HEK293 (cell line): ENCODE data around the gene DACT3.

ENCODE experiments used
- CTCF ChIA-PET: fragments of 350-600 bp; formaldehyde crosslinking; extraction: SDS; loops from one replicate; lab custom pipeline; 2021; ENCODE audit warnings: antibody characterized with exemption; lab: Yijun Ruan, JAX
- POLR2A ChIA-PET: fragments of 300-600 bp; formaldehyde crosslinking; extraction: SDS; loops from one replicate; lab custom pipeline; 2020; ENCODE audit warnings: antibody characterized with exemption, inconsistent platforms; lab: Yijun Ruan, JAX
- H3K27ac ChIP-seq: fragments of 200-500 bp; sonication (Bioruptor generic); 2 replicates; pipeline ENCODE4 v1.5.1; 2014; ENCODE audit warnings: low read depth, low read length, control low read depth, inconsistent platforms; ENCODE audit errors: extremely low read depth
- H3K36me3 ChIP-seq, 2 experiments: fragments of 200-500 bp in 1 of 2; sonication (Bioruptor generic) in 1 of 2; 1 replicate in 1 of 2; 2 replicates in 1 of 2; pipeline ENCODE4 v1.5.1; 2014 to 2017; ENCODE audit warnings: inconsistent platforms in 2 of 2, low read length in 2 of 2; ENCODE audit not compliant: control insufficient read depth in 2 of 2, insufficient read depth in 1 of 2
- H3K4me1 ChIP-seq: fragments of 200-500 bp; sonication (Bioruptor generic); 2 replicates; pipeline ENCODE4 v1.5.1; 2014; ENCODE audit warnings: mild to moderate bottlenecking, low read length, inconsistent platforms; ENCODE audit not compliant: control insufficient read depth, insufficient read depth
- H3K4me3 ChIP-seq: 2 replicates; pipeline ENCODE4 v1.5.1; 2011; ENCODE audit warnings: low read depth, mild to moderate bottlenecking, control low read depth, low read length, moderate library complexity
- H3K9me3 ChIP-seq: fragments of 200-500 bp; sonication (Bioruptor generic); 2 replicates; pipeline ENCODE4 v1.5.1; 2014; ENCODE audit warnings: low read depth, low read length, inconsistent platforms; ENCODE audit not compliant: control insufficient read depth, insufficient read depth
- AEBP2 ChIP-seq: fragments of 450-650 bp; formaldehyde crosslinking; IDR thresholded peaks from 2 replicates; pipeline ENCODE4 v1.5.1; 2016; ENCODE audit warnings: missing biosample characterization, missing genetic modification characterization, borderline replicate concordance
- ATF2 ChIP-seq: fragments of 450-650 bp; formaldehyde crosslinking; IDR thresholded peaks from 2 replicates; pipeline ENCODE4 v1.5.1; 2016; ENCODE audit warnings: missing biosample characterization, missing genetic modification characterization, low read depth
- PRDM4 ChIP-seq: fragments of 450-650 bp; formaldehyde crosslinking; IDR thresholded peaks from 2 replicates; pipeline ENCODE4 v1.5.1; 2017; ENCODE audit warnings: missing biosample characterization, missing genetic modification characterization
- REST ChIP-seq: fragments of 450-650 bp; formaldehyde crosslinking; IDR thresholded peaks from 2 replicates; pipeline ENCODE4 v1.5.1; 2016; ENCODE audit warnings: missing biosample characterization, missing genetic modification characterization
- ZEB2 ChIP-seq: fragments of 450-650 bp; formaldehyde crosslinking; IDR thresholded peaks from 2 replicates; pipeline ENCODE4 v1.5.1; 2016; ENCODE audit warnings: missing biosample characterization, missing genetic modification characterization
- ZNF48 ChIP-seq: fragments of 450-650 bp; formaldehyde crosslinking; IDR thresholded peaks from 2 replicates; pipeline ENCODE4 v1.5.1; 2016; ENCODE audit warnings: missing biosample characterization, missing genetic modification characterization
- ZNF624 ChIP-seq: fragments of 450-650 bp; formaldehyde crosslinking; IDR thresholded peaks from 2 replicates; pipeline ENCODE4 v1.5.1; 2017; ENCODE audit warnings: missing biosample characterization, missing genetic modification characterization
- ZNF645 ChIP-seq: fragments of 450-650 bp; formaldehyde crosslinking; IDR thresholded peaks from 2 replicates; pipeline ENCODE4; 2016; ENCODE audit warnings: missing biosample characterization, missing genetic modification characterization

DACT3 gene

GRCh38 chr19:46696052-46696451, 35.1 kb upstream of the DACT3 start (continued):
- no peak for TF ChIP-seq ZNF645 (tag by site-specific recombination)
- no peak for TF ChIP-seq ATF2
- no peak for TF ChIP-seq ZNF48 (tag by site-specific recombination)
- TF ChIP-seq AEBP2 (tag by site-specific recombination), result no peak

- Histone ChIP-seq H3K27ac (no peak overlapping the region), H3K36me3 (peaks cover 81 to 91% of the 10 kb centered on the region in 2 experiments), H3K9me3 (no peaks in the 10 kb centered on the region), H3K4me1 (no peaks in the 10 kb centered on the region), H3K4me3 (no peak overlapping the region)
- TF ChIP-seq ZNF624 (tag by site-specific recombination), result no peak
- POLR2A ChIA-PET, result no interaction called here
- CTCF ChIA-PET, result interaction anchor here (4.0 kb wide), 1 partner anchor 9 kb away, joined by 30 read pairs; no protein-coding TSS in a partner anchor
These were observed 32.8 kb upstream of the DACT3 start for GRCh38 chr19:46693760-46694159.

GRCh38 chr19:46692918-46693722, 32.1 kb upstream of the DACT3 start:
- Histone ChIP-seq H3K4me1 (no peaks in the 10 kb centered on the region), H3K36me3 (peaks cover 86 to 88% of the 10 kb centered on the region in 2 experiments), H3K9me3 (no peaks in the 10 kb centered on the region), H3K4me3 (no peak overlapping the region), H3K27ac (no peak overlapping the region)
- no peak for TF ChIP-seq PRDM4 (tag by site-specific recombination)
- peak; percentile 56; the same call in 1 of the 2 replicates for TF ChIP-seq REST (tag by site-specific recombination)
- peak; percentile 63 for TF ChIP-seq ZEB2 (tag by site-specific recombination)
- POLR2A ChIA-PET, result no interaction called here
- CTCF ChIA-PET, result interaction anchor here (0.5 to 4.0 kb wide), 4 partner anchors 9 to 13 kb away, joined by 3 to 30 read pairs (median 4); no protein-coding TSS in a partner anchor
